Measurements from ENCODE around the gene MAML2. TPM values are rescaled to one million over a fixed set of nuclear protein-coding genes. Genes with fewer than 3 reads are reported as not detected.

MAML2 gene
- total and polyA plus RNA-seq, 2 of the 13 experiments (the other 11 are each of a cell fraction or from before 2014, with no cell fraction given) = 2.3 to 25.9 TPM

- TF ChIP-seq THAP9 (CRISPR knock-in tag; IDR thresholded peaks at IDR 0.05; ENCODE audit: borderline replicate concordance) (no peak), ATF1 (CRISPR knock-in tag; IDR thresholded peaks at IDR 0.05) (no peak), ZNF160 (CRISPR knock-in tag; IDR thresholded peaks at IDR 0.05) (no peak; the same call in 1 of the 2 replicates), EED (CRISPR knock-in tag; IDR thresholded peaks at IDR 0.05) (no peak), RAD51 (IDR thresholded peaks at IDR 0.05; ENCODE audit: borderline replicate concordance) (peak; percentile 38; the same call in 1 of the 2 replicates), SRSF4 (IDR thresholded peaks at IDR 0.05; ENCODE audit: low read depth, low read length, poor library complexity, severe bottlenecking) (no peak), CEBPB (IDR thresholded peaks at IDR 0.05; ENCODE audit: borderline replicate concordance, low read depth, low read length) (no peak), ZBTB42 (CRISPR knock-in tag; IDR thresholded peaks at IDR 0.05) (no peak), PAX8 (CRISPR knock-in tag; IDR thresholded peaks at IDR 0.05; ENCODE audit: borderline replicate concordance) (no peak), TAF1 (CRISPR knock-in tag; IDR thresholded peaks at IDR 0.05) (peak; percentile 51; the same call in 1 of the 2 replicates), ZNF468 (CRISPR knock-in tag; IDR thresholded peaks at IDR 0.05) (no peak), SIN3A (IDR thresholded peaks at IDR 0.05; ENCODE audit: borderline replicate concordance, low read depth, low read length) (no peak), PCBP2 (optimal IDR thresholded peaks at IDR 0.05; ENCODE audit: low read depth, low read length, poor library complexity, severe bottlenecking) (no peak), SETDB1 (CRISPR knock-in tag; IDR thresholded peaks at IDR 0.05; ENCODE audit: borderline replicate concordance) (no peak), THYN1 (CRISPR knock-in tag; IDR thresholded peaks at IDR 0.05; ENCODE audit: borderline replicate concordance, low read depth) (no peak), ZNF451 (CRISPR knock-in tag; IDR thresholded peaks at IDR 0.05) (no peak), HOXA9 (CRISPR knock-in tag; IDR thresholded peaks at IDR 0.05; ENCODE audit: borderline replicate concordance) (no peak)
- TF ChIP-seq, protein P1, sequence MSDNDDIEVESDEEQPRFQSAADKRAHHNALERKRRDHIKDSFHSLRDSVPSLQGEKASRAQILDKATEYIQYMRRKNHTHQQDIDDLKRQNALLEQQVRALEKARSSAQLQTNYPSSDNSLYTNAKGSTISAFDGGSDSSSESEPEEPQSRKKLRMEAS (IDR thresholded peaks at IDR 0.05) = peak; percentile 95
- TF ChIP-seq, protein P2, sequence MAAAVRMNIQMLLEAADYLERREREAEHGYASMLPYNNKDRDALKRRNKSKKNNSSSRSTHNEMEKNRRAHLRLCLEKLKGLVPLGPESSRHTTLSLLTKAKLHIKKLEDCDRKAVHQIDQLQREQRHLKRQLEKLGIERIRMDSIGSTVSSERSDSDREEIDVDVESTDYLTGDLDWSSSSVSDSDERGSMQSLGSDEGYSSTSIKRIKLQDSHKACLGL (CRISPR knock-in tag; IDR thresholded peaks at IDR 0.05) = no peak
These were observed 330.7 kb downstream of the MAML2 start (continued) for GRCh38 chr11:96012086-96012824.
